HG02938 (cell line): ENCODE results near the gene MEI1.
A peak's percentile ranks its signal among the peaks of the same experiment; 100 is the strongest.

Experiments
- ATAC-seq: cut with Tn5 transposase; IDR thresholded peaks from one replicate; pipeline ENCODE4 v1.9.1; 2021; ENCODE audit warnings: mild to moderate bottlenecking, moderate library complexity; ENCODE audit not compliant: unreplicated experiment

Gene MEI1

DNA sequence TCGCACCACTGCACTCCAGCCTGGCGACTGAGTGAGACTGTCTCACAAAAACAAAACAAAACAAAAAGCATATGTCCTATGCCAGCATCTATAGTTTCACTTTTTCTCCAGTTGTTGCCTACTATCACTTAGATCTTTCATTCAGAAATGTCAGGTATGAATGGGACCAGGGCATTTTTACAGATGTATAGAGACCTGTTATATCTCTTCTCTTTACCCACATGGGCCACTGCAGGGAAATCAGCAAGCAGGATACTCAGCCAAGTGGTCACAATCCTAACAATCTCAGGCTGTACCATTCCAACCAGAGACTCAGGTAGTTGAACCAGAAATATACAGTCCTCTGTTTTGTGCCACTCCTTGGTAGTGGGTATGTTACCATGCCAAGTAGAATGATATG lies 117.6 kb downstream of the MEI1 start:
- no peak for ATAC-seq

DNA sequence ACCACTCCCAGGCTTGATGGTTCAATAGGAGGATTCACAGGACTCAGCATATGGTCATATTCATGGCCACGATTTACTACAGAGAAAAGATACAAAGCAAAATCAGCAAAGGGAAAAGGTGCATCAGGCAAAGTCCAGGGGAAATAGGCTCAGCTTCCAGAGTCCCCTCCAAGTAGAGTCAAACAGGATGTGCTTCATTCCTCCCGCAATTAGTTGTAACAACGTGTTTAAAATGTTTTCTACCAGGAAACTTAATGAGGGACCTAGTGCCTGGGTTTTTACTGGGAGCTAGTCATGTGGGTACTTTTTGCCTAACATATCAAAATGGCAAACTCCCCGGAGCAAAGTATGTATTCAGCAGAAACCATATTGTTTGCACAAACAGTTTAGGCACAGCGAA lies 118.7 kb downstream of the MEI1 start:
- no peak for ATAC-seq

DNA sequence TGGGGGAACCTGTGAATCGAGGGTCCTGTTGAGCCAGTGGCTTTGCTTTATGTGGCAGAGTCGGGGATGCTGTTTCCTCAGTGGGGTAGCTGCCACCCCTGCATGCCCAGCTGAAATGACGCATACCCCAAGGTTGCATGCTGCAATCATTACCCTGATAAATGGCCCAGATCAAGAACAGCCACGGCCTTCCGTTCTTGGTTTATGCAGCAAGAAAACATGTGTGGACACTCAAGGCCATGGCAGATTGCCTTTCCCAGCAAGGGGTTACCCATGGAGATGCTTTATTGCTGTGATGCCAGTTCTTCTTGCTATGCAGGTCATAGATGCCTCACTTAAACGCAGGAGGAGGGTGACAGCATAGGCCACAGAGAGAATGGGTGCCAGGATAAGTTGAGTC lies 119.3 kb downstream of the MEI1 start:
- no peak for ATAC-seq

DNA sequence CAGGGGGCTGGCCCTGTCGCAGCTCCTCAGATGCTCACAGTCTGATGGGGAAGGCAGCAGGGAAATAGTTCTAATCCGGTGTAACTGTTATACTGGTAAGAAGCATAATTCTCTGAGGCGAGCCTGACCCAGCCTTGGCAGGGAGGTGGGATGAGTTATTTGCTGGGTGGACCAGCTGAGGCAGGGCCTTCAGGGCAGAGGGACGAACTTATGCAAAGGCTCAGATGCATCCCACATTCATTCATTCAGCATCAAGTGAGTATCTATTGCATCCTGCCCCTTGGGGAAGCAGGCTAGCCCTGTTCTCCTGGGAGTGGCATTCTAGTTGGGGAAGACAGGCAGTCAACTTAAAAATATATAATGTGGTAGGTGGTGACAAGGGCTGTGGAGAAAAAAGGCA lies 120.0 kb downstream of the MEI1 start:
- no peak for ATAC-seq

DNA sequence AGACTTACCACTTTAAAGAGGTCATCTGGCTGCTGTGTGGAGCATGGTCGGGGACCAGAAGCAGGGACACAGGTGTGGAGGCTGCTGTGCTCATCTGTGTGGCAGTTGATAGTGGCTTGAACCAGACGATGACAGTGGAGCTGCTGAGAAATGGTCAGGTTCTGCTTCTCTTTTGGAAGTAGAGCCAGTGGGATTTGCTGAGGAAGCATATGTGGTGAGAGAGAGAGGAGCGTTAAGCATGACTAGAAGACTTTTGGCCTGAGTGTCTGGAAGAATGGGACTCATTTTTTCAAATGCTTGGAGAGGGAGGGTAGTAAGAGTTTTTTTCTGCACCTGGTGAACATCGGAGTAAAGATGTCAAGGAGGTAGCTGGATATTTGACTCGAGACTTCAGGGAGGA lies 121.1 kb downstream of the MEI1 start:
- ATAC-seq = no peak

DNA sequence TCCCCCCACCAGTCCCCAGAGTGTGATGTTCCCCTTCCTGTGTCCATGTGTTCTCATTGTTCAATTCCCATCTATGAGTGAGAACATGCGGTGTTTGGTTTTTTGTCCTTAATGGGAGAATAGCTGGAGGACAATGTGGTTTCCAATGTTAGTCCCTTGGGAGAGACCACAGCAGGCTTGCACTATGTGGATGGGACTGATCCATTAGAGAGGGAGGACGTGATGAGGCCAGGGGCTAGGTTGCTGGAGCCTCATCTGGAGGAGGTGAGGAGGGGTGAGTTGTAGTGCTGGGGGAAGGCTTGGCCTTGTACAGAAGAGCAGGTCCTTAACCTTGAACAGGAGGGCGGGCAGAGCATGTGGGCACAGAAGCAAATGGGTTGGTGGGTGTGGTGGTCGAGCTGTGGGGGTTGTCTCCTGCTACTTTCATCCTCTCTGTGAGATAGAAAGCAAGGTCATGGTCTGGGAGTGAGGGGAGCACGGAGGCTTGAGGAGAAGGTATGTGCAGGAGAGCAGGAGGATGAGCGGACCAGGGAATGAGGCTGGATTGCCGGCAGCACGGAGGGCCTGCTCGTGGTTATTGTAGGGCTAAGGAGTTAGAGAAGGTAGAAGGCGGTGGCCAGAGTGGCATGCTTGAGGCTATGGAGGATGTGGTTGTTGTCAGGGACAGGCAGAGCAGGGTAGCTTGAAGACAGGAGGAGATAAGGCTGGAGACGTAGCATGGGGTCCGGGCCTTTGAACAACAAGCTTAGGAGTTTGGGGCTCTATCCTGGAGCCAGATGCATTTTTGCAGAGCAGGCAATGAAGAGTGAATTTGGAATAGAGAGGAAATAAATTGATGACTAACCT lies 122.4 kb downstream of the MEI1 start:
- ATAC-seq = no peak

DNA sequence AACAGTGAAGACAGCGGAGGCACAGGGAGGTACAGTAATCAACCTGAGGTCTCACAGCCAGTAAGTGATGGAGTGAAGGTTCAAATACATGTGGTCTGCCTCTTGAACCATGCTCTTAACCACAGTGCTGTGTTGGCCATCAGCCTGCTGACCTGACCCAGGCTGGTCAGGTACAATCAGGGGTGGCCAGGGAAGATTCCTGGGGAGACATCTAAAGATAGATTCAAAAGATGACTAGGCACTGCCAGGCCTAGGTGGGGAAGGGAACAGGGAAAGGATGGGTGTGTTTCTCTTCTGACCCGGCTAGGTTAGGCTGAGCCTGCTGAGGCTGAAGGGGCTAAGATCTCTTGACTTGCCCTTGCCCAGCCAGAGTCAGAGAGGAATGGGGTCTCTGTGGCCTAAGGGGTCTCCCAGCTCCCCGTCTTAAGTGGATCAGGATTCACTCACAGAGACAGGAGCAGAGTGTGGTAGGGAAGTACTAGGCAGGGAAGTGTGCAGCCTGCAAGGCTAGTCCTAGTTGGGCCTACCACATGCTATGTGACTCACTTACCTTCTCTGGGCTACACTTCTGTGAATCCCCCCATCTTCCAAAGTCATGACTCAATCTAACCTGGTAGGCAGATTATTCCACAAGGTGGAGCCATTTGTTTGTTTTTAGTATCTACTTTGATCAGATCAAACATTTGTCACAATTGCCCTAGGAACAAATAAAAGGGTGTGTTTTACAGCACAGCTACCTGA lies 123.2 kb downstream of the MEI1 start:
- ATAC-seq = no peak

DNA sequence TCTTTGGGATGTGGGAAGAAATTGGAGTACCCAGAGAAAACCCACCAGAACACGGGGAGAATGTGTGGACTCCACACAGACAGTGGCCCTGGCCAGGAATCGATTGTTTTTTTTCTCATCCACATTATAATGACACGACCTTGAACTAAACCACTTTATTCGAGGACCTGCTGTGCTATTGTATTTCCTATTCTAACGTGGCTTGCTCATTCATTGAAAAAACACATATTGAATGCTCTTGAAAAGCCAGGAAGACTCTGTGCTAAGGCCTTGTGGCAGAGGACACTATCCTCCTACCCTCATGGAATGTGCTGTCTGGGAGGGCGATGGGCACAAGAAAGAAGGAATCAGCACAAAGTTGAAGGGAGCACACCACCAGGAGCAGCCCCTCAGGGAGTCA lies 124.5 kb downstream of the MEI1 start:
- no peak for ATAC-seq

DNA sequence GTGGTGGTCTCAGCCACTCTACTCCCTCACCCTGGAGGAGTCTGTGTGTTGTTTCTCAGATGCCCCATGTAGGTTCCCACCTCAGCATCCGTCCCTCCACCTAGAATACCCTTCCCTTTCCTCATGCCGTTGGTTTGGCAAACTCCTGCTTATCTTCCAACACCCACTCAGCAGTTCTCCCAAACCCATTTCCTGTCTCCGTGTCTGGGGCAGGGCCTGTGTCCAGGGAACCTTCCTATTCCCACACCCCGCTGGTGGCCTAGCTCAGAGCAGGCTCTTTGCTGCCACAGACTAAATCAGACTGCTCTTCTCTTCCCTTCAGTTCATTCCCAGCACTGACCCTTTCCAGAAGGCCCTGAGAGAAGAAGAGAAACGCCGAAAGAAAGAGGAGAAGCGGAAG lies 126.1 kb downstream of the MEI1 start:
- no peak for ATAC-seq

DNA sequence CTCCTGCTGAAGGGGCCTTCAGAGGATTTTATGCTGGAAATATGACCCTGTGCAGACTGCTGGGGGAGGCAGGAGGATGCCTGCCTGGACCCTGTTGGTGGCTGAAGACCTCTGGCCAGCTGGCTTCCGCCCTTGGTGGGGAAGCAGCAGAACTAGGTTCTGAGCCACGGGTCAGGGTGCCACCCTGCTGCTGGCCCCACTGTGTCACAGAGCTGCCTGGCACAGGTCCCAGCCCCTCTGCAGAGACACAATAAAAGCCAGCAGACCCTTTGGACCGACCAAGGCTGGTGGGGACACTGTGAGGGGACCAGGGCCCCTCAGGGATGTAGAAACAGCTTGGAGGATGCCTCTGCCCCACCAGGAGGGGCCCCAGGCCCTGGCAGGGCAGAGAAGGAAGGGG lies 126.7 kb downstream of the MEI1 start:
- no peak for ATAC-seq

DNA sequence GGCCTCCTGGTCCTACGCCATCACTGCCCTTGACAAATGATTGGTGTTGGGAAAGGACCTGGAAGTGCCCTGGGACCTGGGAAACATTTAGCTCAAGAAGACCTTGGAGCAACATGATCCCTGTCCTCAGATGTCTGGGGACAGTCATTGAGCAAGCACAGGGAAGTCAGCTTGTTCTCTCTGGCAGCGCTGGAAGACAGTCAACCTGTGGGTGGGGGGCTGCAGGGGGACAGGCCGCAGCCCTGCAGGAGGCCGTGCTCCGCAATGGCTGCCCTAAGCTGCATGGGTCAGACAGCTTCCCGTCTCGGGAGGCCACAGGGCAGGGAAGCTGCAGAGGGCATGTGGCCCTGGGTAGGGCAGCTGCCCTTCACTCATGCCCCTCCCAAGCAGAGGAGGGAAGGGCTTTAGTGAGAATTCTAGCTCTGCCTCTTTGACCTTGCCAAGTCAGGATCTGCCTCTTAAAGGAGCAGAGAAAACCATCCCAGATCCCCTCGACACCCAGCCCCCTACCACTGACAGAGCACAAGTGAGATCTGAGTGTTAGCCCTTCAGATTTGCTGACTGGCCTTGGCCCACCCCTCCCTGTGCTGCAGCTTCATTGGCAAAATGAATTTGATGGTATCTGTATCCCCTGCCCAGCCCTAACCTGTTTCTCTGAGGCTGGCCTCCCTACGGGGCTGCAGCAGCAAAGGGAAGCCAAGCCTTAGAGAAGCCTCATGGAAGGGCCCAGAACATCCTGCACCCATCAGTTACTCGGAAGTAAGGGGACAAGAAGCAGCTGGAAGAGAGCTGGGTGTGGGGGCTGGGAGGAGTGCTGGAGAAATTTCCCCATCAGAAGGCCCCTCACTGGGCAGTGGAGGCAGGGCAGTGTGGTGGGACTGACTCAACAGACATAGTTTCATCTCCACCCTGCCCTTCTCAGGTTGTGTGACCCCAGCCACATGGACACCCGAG lies 127.4 kb downstream of the MEI1 start:
- no peak for ATAC-seq

DNA sequence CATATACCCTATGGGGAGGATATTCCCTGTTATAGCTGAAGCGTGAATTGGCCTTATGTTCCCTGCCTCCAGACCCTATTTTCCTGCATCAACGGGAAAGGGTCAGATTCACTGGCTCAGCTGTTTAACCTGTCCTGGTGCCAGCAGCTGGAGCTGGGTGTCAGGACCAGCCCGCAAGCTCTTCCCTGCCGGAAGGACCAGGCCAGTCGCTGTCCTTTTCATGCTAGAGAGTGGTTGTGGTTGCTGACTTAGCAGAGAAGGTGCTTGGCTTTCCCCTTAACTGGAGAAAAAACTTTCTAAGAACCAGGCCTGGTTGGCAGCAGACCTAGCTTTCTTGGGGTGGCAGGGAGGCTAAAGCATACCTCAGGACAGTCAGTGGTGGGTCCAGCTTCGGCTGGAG lies 128.4 kb downstream of the MEI1 start:
- no peak for ATAC-seq

DNA sequence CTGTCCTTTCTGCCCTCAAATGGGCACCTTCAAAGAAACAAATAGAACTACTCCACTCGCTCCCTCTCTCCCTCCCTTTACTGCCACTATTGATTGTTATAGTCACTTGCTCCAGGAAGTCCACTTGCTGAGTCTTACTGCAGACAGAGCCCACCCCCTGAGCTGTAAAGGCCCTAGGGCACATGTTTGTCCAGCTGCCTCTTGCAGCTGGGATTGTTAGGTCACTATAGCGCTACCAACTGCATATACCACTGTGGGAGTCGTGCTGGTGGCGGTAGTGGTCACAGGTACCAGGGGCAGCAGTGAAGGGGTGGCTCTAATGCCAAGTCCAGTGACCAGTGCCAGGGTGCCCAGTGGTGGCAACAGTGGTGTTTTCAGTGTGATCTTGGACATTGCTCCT lies 129.2 kb downstream of the MEI1 start:
- no peak for ATAC-seq

DNA sequence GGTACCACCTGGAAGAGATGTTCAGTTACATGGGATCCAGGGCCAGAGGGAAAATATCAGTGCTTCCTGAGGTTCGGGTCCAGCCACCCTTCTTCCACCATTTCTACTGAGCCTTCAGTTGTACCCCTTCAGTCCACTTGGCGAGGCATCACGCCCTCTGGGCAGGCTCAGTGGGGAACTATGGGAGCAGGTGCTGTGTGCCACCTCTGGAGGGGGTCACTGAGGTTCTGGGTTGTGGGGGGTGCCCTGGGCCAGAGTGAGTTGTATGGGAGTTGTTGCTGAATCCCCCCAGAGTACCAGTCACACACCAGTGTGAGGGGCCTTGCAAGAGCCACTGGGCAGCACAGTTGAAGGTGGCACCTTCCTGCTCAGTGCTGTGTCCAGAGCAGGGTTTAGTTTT lies 130.9 kb downstream of the MEI1 start:
- no peak for ATAC-seq

DNA sequence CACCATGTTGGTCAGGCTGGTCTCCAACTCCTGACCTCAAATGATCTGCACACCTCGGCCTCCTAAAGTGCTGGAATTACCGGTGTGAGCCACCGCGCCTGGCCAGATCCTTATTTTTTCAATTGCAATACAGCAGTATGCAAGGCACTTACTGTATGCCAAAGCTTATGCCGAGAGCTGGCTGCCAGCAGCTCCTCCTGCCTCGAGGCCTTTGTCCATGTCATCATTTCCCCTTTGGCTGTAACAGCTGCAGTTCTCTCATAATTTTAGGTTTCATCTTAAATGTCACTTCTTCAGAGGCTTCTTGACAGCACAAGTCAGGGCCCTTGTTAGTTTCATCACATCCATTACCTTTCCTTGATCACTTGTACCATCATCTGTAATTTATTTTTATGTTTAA lies 132.1 kb downstream of the MEI1 start:
- no peak for ATAC-seq

DNA sequence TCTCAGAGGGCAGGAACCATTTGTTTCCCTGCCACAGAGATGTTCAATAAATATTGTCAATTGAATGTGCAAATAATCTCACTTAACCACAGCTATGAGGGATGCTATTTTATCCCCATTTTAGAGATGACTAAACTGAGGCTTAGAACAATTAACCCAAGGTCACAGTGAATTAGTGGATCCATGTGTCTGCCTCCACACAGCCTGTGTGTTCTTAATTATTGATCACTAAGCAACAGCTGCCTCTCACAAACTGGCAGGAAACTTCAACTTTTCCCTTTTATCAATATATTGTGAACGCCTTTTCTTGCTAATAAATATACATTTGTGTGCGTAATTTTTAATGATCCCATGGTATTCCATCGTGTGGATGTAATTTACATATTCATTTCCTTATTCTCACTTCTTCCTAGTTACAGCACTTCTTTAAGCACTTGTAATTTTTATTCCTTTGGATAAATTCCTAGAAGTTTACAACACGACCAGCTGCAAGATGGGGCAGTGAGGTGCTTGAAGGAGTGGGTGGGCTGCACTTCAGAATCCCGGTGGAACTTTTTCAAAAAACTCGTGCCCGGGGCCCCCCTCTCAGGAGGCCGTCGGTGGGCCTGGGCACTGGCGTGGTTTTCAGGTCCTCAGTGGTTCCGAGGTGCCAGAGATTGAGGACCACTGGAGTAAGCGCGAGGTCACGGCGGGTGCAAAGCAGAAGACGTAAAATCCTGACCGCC lies 132.7 kb downstream of the MEI1 start:
- ATAC-seq = peak; percentile 2

DNA sequence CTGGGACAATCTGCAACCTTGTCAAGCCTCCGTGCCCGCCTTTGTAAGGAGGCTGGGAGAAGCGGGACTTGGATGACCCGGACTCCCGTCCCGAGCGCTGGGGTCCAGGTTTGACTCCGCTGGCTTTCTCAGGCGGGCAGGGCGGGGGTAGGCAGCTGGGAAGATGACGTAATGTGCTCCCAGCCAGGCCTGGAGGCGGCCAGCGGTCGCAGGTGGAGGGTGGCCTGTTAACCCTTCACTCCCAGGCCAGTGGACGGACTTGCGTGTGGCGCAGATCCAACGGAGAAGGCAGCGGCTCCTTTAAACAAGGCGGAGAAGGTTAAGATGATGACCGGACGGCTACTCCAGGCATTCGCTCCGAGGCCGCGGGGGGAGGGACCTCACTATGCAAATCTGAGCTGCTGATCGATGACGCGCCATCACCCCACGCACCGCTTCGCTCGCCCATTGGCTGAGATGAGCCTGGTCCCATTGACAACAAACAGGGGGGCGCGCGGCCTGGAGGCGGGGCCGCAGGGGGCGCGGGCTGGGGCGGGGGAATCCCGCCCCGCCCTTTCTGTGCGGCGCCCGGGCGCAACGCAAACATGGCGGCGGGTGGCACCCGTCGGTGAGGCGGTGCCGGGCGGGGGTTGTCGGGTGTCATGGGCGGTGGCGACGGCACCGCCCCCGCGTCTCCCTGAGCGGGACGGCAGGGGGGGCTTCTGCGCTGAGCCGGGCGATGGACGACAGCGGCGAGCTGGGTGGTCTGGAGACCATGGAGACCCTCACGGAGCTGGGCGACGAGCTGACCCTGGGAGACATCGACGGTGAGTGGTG lies 133.5 kb downstream of the MEI1 start, which contains the start of gene SREBF2:
Gene SREBF2 (plus strand): TSS at position 553 of the 816 bp plus-strand sequence. CDS start 166 bp downstream, at position 719.
- peak; percentile 84 for ATAC-seq

DNA sequence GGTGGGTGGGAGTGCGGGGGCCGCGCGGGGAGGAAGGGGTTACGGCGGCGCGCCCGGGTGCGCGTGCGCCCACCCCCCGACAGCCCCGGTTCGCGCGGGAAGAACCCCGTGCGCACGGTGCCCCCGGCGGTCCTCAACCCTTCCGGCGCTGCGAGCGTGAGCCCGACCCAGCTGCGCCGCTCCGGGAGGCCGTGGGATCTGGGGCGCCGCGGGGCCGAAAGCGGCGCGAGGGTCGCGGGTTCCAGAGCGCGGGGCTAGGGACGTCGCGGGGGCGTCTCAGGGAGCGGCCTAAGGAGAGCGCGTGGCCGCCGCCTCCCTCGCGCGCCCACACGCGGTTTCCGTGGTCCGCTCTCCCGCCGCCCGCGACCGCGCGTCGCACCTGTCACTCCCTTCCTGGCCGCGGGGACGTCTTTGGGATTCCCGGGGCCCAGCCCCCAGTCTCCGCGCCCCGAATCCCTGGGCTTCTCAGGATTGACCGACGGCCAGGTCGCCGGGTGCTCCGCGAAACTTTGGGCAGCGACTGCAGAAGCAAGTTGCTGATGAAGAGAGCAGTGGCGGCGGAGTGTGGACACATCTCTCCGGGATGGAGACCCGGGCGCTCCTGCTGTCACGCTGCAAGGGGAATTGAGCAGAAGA lies 134.2 kb downstream of the MEI1 start:
- peak; percentile 23 for ATAC-seq
